ENCODE results near the gene TBKBP1. TPM values are rescaled to one million over a fixed set of nuclear protein-coding genes. Genes with fewer than 3 reads are reported as not detected.

TBKBP1 gene
- polyA plus RNA-seq, 2 of the 4 experiments (the other 2 are of a cell fraction) = 3.4 to 9.3 TPM

DNA sequence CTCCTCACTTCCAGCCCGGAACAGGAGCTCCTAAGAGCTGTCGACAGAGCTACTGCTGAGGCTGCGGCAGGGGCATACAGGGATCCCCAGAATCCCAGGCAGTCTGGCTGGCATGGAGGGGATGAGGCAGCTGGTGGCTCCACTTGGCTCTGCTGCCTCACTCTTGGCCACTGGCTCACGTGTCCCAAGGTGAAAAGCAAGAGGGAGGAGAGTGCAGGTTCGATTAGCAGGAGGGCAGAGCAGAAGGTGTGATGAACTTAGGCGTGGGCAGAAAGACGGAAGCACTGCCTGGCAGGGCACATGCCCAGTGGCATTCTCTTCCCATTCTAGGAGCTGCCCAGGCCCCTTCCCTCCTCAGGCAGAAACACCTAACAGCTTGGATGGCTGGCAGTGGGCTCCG is 27.8 kb downstream of the TBKBP1 start:
- H3K9me3 ChIP-seq = no peaks in the 10 kb centered on the region
- ATAC-seq (no peak), FAIRE-seq (no peak), DNase-seq (ENCODE audit: low read depth in 1 of 2, low spot score in 1 of 2) (no peak)
- H3K4me1 ChIP-seq = peaks cover 13% of the 10 kb centered on the region
- H3K27ac ChIP-seq = no peak overlapping the region
- CTCF ChIA-PET = interaction anchor here (1.0 to 1.6 kb wide), 3 partner anchors 23 to 48 kb away, joined by 3 to 6 read pairs (median 4); no protein-coding TSS in a partner anchor
- no peak overlapping the region for H3K4me3 ChIP-seq
- 66% methylated on average over 8 of the region's 8 CpGs for WGBS (ENCODE audit: missing lambda C conversion rate)
- TF ChIP-seq GATA3 (IDR thresholded peaks at IDR 0.05; ENCODE audit: borderline replicate concordance) = no peak
- TF ChIP-seq, protein P1, sequence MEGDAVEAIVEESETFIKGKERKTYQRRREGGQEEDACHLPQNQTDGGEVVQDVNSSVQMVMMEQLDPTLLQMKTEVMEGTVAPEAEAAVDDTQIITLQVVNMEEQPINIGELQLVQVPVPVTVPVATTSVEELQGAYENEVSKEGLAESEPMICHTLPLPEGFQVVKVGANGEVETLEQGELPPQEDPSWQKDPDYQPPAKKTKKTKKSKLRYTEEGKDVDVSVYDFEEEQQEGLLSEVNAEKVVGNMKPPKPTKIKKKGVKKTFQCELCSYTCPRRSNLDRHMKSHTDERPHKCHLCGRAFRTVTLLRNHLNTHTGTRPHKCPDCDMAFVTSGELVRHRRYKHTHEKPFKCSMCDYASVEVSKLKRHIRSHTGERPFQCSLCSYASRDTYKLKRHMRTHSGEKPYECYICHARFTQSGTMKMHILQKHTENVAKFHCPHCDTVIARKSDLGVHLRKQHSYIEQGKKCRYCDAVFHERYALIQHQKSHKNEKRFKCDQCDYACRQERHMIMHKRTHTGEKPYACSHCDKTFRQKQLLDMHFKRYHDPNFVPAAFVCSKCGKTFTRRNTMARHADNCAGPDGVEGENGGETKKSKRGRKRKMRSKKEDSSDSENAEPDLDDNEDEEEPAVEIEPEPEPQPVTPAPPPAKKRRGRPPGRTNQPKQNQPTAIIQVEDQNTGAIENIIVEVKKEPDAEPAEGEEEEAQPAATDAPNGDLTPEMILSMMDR (IDR thresholded peaks at IDR 0.05) = no peak
- TF ChIP-seq, protein P2, sequence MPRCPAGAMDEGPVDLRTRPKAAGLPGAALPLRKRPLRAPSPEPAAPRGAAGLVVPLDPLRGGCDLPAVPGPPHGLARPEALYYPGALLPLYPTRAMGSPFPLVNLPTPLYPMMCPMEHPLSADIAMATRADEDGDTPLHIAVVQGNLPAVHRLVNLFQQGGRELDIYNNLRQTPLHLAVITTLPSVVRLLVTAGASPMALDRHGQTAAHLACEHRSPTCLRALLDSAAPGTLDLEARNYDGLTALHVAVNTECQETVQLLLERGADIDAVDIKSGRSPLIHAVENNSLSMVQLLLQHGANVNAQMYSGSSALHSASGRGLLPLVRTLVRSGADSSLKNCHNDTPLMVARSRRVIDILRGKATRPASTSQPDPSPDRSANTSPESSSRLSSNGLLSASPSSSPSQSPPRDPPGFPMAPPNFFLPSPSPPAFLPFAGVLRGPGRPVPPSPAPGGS (IDR thresholded peaks at IDR 0.05) = no peak
- no peak for TF ChIP-seq EHMT2 (IDR thresholded peaks at IDR 0.05; ENCODE audit: low read depth)
- TF ChIP-seq, protein P3, sequence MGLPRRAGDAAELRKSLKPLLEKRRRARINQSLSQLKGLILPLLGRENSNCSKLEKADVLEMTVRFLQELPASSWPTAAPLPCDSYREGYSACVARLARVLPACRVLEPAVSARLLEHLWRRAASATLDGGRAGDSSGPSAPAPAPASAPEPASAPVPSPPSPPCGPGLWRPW (IDR thresholded peaks at IDR 0.05) = no peak
- no peak for TF ChIP-seq SREBF2 (IDR thresholded peaks at IDR 0.05)
- no peak for TF ChIP-seq HEYL (CRISPR knock-in tag; IDR thresholded peaks at IDR 0.05)
- TF ChIP-seq BHLHE40 (IDR thresholded peaks at IDR 0.05; ENCODE audit: low read depth, low read length) = no peak
- TF ChIP-seq, protein P4, sequence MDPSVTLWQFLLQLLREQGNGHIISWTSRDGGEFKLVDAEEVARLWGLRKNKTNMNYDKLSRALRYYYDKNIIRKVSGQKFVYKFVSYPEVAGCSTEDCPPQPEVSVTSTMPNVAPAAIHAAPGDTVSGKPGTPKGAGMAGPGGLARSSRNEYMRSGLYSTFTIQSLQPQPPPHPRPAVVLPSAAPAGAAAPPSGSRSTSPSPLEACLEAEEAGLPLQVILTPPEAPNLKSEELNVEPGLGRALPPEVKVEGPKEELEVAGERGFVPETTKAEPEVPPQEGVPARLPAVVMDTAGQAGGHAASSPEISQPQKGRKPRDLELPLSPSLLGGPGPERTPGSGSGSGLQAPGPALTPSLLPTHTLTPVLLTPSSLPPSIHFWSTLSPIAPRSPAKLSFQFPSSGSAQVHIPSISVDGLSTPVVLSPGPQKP (IDR thresholded peaks at IDR 0.05; ENCODE audit: low read depth, low read length) = no peak
- no peak for TF ChIP-seq ESRRA (IDR thresholded peaks at IDR 0.05; ENCODE audit: borderline replicate concordance, low read length)
- TF ChIP-seq RAD21 (conservative IDR thresholded peaks at IDR 0.05 in 1 of 2, IDR thresholded peaks at IDR 0.05 in 1 of 2) = no peak
- TF ChIP-seq SMC3 (IDR thresholded peaks at IDR 0.05) = no peak
- TF ChIP-seq HOXB13 (CRISPR knock-in tag; IDR thresholded peaks at IDR 0.05; ENCODE audit: low read depth) = no peak
- TF ChIP-seq HDAC2 (IDR thresholded peaks at IDR 0.05) = no peak
- TF ChIP-seq MAFK (IDR thresholded peaks at IDR 0.05; ENCODE audit: partially characterized antibody) = no peak
- TF ChIP-seq JUNB (IDR thresholded peaks at IDR 0.05) = no peak
- TF ChIP-seq EHF (CRISPR knock-in tag; IDR thresholded peaks at IDR 0.05) = no peak
- TF ChIP-seq, protein P5, sequence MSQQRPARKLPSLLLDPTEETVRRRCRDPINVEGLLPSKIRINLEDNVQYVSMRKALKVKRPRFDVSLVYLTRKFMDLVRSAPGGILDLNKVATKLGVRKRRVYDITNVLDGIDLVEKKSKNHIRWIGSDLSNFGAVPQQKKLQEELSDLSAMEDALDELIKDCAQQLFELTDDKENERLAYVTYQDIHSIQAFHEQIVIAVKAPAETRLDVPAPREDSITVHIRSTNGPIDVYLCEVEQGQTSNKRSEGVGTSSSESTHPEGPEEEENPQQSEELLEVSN (IDR thresholded peaks at IDR 0.05; ENCODE audit: borderline replicate concordance, low read depth) = no peak
- TF ChIP-seq CBX2 (IDR thresholded peaks at IDR 0.05; ENCODE audit: borderline replicate concordance, low read depth) = no peak
- POLR2A ChIA-PET = interaction anchor here (0.5 kb wide), 1 partner anchor 72 kb away, joined by 4 read pairs; no protein-coding TSS in a partner anchor
- no peak overlapping the region for H3K4me2 ChIP-seq

DNA sequence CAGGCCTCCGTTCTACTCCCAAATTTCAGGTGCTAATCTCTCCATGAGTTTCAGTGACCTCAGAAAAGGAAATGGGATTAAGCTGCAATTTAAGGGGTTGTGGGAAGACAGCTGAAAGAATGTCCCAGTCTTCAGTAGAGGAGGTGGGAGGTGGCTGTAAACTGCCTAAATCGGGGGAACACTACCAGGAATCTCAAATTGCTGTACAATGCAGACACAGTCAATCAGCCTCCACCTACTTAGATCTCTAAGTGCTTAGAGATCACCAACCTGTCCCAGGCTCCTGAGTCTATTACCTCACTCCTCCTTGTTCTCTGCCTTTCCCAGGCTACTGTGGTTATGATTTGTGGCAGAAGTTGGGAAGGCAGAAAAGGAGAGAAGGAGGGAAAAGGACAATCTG is 30.7 kb downstream of the TBKBP1 start:
- ATAC-seq (no peak), DNase-seq (ENCODE audit: low read depth in 1 of 2, low spot score in 1 of 2) (no peak), FAIRE-seq (no peak)
- Histone ChIP-seq H3K9me3 (no peaks in the 10 kb centered on the region), H3K4me2 (no peak overlapping the region), H3K4me3 (no peak overlapping the region), H3K4me1 (peaks cover 6% of the 10 kb centered on the region), H3K27ac (no peak overlapping the region)
- CTCF ChIA-PET = interaction anchor here (0.7 to 2.4 kb wide), 10 partner anchors 11 to 246 kb away, joined by 3 to 11 read pairs (median 4); partner anchors contain the start of gene CDK5RAP3
- 59% methylated on average over 2 of the region's 2 CpGs for WGBS (ENCODE audit: missing lambda C conversion rate)
- POLR2A ChIA-PET = interaction anchor here (0.5 kb wide), 1 partner anchor 363 kb away, joined by 6 read pairs; no protein-coding TSS in a partner anchor
- TF ChIP-seq NR3C1 (IDR thresholded peaks at IDR 0.05) = no peak
- TF ChIP-seq CBX8 (IDR thresholded peaks at IDR 0.05) = no peak
- TF ChIP-seq CBX2 (IDR thresholded peaks at IDR 0.05; ENCODE audit: borderline replicate concordance, low read depth) = no peak
- TF ChIP-seq HDAC2 (IDR thresholded peaks at IDR 0.05) = no peak
- no peak for TF ChIP-seq MYC (IDR thresholded peaks at IDR 0.05; ENCODE audit: borderline replicate concordance, low read length)
- TF ChIP-seq, protein P4 (IDR thresholded peaks at IDR 0.05; ENCODE audit: low read depth, low read length) = no peak
- no peak for TF ChIP-seq ZNF302 (CRISPR knock-in tag; IDR thresholded peaks at IDR 0.05)
- TF ChIP-seq, protein P6, sequence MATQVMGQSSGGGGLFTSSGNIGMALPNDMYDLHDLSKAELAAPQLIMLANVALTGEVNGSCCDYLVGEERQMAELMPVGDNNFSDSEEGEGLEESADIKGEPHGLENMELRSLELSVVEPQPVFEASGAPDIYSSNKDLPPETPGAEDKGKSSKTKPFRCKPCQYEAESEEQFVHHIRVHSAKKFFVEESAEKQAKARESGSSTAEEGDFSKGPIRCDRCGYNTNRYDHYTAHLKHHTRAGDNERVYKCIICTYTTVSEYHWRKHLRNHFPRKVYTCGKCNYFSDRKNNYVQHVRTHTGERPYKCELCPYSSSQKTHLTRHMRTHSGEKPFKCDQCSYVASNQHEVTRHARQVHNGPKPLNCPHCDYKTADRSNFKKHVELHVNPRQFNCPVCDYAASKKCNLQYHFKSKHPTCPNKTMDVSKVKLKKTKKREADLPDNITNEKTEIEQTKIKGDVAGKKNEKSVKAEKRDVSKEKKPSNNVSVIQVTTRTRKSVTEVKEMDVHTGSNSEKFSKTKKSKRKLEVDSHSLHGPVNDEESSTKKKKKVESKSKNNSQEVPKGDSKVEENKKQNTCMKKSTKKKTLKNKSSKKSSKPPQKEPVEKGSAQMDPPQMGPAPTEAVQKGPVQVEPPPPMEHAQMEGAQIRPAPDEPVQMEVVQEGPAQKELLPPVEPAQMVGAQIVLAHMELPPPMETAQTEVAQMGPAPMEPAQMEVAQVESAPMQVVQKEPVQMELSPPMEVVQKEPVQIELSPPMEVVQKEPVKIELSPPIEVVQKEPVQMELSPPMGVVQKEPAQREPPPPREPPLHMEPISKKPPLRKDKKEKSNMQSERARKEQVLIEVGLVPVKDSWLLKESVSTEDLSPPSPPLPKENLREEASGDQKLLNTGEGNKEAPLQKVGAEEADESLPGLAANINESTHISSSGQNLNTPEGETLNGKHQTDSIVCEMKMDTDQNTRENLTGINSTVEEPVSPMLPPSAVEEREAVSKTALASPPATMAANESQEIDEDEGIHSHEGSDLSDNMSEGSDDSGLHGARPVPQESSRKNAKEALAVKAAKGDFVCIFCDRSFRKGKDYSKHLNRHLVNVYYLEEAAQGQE (IDR thresholded peaks at IDR 0.05) = no peak
- TF ChIP-seq EHMT2 (IDR thresholded peaks at IDR 0.05; ENCODE audit: low read depth) = no peak
- no peak for TF ChIP-seq JUNB (IDR thresholded peaks at IDR 0.05)
- no peak for TF ChIP-seq RFX5 (IDR thresholded peaks at IDR 0.05)
- TF ChIP-seq HEYL (CRISPR knock-in tag; IDR thresholded peaks at IDR 0.05) = no peak
- no peak for TF ChIP-seq TFCP2L1 (CRISPR knock-in tag; IDR thresholded peaks at IDR 0.05)
- TF ChIP-seq POLR2AphosphoS2 (conservative IDR thresholded peaks at IDR 0.05; ENCODE audit: low read length) = no peak
- TF ChIP-seq HOXB13 (CRISPR knock-in tag; IDR thresholded peaks at IDR 0.05; ENCODE audit: low read depth) = no peak
- TF ChIP-seq CEBPB (IDR thresholded peaks at IDR 0.05) = no peak

All from A549 (cell line).